ENCODE data around the gene DDAH2.

Gene DDAH2, protein sequence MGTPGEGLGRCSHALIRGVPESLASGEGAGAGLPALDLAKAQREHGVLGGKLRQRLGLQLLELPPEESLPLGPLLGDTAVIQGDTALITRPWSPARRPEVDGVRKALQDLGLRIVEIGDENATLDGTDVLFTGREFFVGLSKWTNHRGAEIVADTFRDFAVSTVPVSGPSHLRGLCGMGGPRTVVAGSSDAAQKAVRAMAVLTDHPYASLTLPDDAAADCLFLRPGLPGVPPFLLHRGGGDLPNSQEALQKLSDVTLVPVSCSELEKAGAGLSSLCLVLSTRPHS

DNA sequence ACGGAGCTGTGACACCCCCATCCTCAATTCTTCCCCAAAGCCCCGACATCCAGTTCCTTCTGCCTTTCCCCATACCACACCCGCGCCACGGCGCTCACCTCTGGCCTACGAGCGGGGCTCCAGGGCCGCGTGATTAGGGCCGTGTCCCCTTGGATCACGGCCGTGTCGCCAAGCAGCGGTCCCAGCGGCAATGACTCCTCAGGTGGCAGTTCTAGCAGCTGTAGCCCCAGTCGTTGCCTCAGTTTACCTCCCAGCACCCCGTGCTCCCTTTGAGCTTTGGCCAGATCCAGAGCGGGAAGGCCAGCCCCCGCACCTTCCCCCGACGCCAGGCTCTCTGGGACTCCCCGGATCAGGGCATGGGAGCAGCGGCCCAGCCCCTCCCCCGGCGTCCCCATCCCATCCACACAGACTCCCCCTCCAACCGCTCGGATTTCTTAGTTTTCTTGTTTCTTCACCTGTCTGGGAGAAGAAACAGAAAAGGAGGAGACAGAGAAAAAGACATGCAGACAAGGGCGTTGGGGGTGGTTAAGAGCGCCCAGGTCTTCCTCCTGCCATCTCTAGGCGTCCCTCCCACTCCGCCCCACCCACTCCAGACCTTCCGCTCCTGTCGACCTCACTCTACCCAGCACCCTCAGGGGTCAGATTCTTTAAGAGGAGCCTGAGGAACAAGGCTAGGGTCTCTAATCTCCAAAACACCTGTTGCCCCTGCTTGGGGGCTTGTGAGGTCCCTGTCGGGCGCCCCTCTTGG, at the start of gene DDAH2:
Gene DDAH2 (minus strand): TSS at position 533 of the 748 bp plus-strand sequence. CDS start 138 bp downstream, at position 395.
- DNase-seq (ENCODE audit: low spot score) = no peak

DNA sequence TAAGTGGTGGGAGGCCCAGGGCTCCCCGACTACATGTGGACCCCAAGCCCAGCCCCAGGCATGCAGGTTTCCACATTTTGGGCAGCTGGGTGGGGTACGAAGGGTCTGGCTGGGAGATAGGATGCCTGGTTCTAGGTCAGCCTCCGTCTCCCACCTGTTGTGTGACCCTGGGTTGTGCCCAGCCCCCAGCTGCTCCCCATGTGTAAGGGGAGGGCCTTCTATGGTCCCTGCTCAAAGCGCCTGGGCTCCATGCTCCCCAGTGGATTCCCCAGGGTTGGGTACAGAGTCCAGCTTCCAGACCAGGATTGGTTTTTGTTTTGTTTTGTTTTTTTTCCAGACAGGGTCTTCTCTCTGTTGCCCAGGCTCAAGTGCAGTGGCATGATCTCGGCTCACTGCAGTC, 49.1 kb upstream of the DDAH2 start:
- DNase-seq (ENCODE audit: low spot score) = no peak

DNA sequence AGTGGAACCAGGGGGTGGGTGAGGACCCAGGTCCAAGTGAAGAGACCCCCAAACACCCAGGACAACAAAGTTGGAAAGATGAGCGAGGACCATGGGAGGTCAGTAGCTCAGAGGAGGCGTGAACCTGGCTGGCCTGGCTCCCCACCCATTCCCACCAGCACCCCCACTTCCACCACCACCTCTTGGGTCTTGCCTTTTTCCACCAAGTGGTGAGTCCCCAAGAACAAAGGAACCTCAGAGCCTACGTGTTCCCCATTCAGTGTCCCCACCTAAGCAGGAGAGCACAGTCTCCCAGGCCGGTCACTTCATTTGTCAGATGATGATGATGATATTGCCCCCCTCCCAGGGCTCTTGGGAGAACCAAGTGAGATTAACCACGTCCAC, 48.6 kb upstream of the DDAH2 start:
- no peak for DNase-seq (ENCODE audit: low spot score)

DNA sequence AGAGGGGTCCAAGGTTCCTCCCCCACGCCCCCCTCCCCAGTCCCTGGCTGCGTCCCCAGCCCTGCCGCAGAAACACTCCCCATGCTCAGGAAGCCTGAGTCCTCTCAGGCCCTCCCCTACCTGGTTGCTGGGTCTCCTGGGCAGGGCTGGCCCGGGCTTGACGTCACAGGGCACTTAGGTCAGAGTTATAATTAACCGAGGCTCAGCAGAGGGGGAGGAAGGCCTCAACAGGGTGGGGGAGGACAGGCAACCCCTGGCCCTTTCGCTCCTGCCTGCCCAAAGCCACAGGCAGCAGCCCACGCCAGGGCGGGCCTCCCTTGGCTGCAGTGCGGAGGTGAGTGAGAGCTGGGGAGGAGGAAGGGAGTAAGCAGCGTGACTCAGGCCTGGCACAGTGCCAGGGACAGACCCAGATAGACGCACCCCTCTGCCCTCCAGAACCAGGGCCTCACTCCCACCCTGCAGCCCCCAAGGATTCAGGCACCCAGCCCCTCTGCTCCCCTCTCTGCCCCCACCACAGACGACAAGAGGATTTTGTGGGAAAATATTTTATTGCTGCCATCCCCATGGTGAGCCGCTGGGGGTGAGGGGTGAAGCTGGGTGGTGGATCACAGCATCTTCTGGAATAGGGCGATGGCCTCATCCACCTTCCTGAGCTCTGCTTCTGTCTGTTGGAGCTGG, 48.0 kb upstream of the DDAH2 start, which contains the start of gene VWA7:
Gene VWA7 (minus strand): TSS at position 340 of the 678 bp plus-strand sequence. CDS start 549 bp downstream, outside the sequence.
- DNase-seq (ENCODE audit: low spot score) = peak; percentile 69

DNA sequence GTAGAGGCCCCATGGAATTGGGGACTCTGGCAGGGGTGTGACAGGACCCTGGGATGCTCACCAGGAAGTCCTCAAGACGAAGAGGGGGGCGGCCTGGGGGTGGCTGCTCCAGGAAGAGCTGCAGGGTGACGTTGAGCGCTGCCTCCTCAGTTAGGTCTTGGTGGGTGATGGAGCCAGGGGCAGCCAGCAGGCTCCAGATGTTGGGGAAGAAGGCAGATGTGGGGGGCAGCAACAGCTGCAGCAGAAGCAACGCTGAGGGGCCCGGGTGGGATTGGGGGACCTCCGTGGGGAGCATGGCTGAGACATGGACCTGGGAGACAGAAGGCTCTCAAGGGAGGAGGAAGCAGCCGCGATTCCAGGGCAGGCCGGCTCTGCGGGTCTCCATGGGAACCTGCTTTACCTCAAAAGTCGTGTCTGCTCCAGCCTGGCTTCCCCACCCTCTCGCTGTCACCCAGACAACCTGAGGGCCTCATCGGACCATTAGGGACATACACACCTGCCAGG, 47.4 kb upstream of the DDAH2 start:
- peak; percentile 11 for DNase-seq (ENCODE audit: low spot score)

DNA sequence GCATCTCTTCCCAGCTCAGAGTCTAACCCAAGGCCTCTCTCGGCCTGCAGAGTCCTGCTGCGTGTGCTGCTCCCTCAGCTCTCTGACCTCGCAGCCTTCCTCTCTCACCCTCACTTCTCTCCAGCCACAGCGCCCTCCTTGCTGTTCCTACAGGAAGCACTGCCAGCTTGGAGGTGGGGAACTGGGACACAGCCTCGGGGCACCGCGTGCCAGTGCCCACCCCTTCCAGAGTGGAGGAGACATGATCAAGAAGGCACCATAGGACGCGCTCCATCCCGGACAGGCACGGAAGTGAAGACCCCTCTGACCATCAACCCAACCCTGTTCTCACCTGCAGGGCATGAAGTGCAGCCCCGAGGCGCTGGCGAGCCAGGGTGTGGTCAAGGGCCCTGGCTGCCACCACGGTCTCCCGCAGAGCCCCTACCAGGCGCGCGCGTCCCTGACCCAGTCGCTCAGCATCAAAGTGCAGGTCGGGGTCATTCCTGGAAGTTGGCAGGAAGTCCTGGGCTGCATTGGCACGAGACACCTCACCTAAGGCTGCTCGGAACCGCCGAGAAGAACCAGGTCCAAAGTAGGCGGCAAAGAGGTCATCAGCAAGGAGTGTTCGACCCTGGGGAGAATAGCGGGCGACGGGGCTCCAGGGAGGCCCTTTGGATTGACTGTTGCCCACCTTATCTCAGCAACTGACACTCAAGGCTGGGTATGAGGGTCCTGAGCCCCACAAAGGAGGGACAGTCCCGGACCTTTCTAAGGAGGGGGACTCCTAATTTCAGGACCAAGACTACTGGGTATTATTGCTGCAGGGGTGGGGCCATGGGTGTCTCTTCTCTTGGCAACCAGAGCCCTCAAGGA, 46.8 kb upstream of the DDAH2 start:
- no peak for DNase-seq (ENCODE audit: low spot score)

DNA sequence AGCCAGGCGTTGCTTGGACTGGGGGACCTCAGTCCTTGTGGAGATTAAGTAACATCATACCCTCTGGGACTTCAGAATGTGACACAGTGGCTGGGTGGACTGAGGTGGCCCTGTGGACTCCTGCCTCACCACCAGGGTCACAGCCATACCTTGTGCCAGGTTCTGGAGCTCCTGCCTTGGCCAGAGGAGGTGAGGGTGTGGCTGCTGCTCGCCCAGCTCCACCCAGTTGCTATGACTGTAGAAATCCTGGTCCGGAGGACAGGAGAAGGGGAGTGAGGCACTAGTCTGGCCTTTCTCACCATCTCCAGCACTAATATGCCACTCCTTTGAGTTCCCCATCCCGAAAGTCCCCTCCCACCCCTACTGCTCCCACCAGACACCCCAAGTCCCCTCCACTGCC, 46.1 kb upstream of the DDAH2 start:
- DNase-seq (ENCODE audit: low spot score) = no peak

DNA sequence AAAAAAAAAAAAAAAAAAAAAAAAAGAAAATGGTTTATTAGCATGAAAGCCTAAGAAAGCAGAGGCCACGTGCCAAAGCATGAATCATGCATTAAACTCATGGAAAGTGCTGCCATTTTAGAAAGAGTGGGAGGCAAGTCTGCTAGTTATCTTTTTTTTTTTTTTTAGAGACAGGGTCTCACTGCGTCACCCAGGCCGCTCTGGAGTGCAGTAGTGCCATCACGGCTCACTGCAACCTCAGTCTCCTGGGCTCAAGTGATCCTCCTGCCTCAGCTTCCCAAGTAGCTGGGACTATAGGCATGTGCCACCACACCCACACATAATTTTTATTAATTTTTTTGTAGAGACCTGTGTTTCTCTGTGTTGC, 42.9 kb upstream of the DDAH2 start:
- no peak for DNase-seq (ENCODE audit: low spot score)

DNA sequence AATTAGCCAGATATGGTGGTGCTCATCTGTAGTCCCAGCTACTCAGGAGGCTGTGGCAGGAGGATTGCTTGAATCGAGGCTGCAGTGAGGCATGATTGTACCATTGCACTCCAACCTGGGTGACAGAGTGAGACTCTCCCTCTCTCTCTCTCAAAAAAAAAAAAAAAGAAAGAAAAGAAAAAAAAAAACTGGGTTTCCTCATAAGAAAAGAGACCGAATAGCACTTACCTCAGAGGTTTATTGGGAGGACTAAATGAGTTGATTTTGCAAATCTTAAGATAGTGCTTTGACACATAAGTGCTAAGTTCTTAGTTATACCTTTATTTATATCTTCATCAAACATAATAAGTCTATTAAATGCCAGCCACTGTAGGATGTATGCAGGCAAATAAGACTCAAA, 41.8 kb upstream of the DDAH2 start:
- no peak for DNase-seq (ENCODE audit: low spot score)

DNA sequence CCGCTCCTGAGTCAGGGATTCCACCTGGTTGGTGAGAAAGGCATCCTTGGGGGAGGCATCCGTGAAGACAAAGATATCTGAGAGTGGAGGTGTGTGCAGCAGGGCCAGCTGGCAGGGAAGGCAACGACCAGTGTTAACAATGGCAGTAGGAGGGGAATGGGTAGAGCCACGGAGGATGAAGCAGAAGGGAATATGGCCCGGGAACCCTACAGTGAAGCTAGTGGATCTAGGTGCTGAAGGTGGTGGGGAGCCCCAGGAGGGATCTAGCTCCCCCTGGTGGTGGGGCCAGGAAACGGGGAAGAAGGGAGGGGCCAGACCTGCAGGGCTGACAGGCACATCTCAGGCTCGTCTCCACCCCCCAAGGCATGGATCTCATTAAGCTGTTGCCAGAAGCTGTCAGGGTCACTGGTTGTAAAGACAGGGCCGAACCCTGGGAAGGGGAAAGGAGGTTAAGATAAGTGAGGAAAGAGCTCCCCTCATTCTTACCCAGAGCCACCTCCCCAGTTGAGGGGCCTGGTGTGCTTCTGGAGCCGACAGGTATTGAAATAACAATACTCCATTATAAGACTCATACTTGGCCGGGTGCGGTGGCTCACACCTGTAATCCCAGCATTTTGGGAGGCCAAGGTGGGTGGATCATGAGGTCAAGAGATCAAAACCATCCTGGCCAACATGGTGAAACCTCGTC, 40.7 kb upstream of the DDAH2 start:
- DNase-seq (ENCODE audit: low spot score) = peak; percentile 89

DNA sequence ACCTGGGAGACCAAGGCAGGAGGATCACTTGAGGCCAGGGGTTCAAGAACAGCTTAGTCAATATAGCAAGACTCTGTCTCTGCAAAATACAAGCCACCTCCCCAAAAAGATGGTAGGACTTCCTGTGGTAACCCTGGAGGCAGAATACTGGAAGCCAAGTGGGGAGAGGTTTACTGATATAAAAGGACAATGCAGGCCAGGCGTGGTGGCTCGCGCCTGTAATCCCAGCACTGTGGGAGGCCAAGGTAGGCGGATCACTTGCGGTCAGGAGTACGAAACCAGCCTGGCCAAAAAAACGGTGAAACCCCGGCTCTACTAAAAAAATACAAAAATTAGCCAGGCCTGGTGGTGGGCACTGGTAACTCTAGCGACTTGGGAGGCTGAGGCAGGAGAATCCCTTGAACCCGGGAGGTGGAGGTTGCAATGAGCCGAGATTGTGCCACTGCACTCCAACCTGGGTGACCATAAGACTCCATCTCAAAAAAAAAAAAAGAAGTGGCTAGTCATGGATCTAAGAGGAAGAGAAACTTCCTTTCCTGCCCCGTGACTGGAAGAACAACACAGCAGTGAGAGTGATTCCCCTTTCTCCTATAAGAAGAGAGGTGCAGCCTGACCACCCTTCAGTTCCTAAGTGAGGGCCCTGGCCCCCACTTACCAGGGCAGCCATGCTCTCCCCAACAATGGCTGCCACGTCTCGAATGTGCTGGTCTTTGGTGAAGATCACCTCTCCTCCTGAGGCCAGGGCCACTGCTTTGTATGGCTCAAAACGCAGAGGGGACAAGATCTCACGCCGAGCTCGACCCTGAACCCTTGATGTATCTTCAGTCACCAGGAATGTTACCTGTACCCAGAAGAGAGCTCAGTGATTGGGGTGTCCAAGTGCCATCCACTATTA, 39.5 kb upstream of the DDAH2 start:
- no peak for DNase-seq (ENCODE audit: low spot score)

DNA sequence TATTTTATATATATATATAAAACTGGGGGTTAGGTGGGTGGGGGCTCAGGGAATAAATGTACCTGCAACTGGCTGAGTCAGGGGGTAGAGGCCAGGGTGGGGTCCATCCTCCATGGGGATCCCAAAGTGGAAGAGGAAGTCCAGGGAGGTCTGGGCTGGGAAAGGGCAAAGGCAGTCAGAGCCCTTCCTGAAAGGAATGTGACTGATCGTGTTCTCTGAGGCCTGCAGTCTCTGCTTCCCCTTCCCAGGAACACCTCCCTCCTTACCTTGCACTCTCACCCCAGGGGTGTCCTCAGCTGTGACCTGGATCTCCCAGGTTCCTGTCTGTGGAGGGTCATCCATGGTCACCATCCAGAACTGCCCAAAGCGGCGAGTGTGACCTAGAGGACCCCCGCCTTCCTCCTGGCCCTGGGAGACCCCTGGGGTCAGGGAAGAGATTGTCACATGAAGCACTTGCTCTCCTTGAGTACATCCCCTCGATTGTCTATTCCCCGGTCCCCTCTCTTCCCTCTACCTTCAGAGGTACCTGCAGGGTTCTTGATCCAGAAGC, 38.1 kb upstream of the DDAH2 start:
- no peak for DNase-seq (ENCODE audit: low spot score)

DNA sequence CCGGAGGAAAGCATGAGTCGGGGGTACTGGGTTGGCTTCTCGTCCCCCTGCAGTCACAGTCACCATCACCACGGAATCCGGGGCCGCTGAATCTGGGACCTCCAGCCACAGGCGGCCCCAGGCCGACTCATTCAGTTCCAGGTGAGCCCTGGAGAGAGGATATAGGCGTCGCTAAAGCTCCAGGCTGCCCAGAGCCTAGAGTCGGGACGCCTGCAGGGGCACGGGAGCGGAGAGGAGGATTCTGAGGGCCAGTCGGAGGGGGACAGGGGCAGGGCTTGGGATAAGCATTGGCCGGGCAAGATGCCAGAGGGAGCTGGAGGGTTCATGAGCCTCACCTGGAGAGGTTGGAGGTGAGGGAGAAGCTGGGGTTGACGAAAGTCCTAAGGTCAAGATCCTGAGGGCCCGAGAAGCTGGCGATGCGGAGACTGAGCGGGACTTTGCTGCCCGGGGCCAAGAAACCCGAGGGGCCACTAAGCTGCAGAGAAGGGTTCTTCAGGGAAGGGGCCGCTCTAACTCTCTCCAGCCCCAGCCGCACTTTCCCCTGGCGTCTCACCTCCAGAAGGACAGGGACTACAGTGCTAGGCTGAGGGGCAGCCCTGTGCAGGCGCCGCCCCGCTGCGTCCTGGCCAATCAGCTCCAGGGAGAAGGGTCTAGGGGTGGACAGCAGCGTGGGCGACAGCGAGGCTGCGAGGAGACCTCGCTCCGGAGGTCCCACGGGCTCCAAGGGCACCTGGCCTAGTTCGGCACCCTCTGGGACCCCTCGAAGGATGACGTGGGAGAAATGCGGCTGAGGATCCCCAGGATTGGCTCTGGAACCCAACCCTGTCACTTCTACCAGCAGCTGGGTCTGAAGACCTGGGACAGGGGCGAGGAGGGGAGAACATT, 37.1 kb upstream of the DDAH2 start:
- DNase-seq (ENCODE audit: low spot score) = no peak

DNA sequence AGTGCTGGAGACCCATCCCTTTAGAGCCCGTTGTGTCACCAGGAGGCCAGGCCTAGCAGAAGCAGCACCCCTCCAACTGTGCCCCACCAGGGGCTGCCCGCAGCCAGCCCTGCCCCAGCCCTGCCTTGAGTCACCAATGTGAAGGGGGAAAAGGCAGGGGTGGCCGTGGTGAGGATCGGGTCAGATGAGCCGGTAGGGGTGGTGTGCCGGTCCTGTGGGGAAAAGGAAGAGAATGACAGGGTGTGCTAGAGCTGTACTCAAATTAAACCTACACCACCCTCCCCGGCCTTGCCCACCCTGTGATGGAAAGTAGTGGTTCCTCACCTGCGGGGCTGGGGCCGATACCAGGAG, 36.4 kb upstream of the DDAH2 start:
- DNase-seq (ENCODE audit: low spot score) = no peak

DNA sequence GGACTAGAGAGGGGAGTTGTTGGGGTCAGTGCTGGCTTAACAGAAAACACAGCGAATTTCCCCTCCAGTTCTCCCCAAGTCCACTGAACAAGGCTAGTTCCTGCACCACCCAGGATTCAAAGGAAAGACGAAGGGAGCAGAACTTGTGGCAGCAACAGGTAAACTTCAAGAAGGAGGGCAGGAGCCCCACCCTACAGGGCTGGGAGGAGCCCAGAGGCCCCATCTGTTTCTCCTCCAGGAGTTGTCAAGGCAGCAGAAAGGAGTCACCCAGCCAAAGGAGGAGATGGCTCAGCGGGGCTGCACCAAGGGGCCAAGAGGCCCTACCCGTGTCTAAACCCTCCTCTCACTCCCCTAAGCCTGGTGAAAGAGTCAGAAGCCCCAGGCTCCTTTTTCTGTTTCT, 35.1 kb upstream of the DDAH2 start:
- DNase-seq (ENCODE audit: low spot score) = no peak

DNA sequence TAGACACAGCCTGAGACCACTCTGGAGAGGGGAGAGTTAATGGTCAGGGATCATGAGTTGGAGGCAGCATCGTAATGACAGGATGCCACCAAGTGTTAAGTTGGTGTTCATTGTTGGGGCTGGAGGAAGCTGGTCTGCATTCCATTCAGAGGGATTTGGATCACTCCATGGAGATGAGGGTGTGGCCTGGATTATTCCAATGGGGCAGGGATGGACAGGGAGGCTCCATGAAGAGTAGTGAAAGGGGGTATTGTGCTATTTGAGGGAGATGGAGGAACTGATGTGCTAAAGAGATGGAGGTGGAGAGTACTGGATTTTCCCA, 34.5 kb upstream of the DDAH2 start:
- no peak for DNase-seq (ENCODE audit: low spot score)

DNA sequence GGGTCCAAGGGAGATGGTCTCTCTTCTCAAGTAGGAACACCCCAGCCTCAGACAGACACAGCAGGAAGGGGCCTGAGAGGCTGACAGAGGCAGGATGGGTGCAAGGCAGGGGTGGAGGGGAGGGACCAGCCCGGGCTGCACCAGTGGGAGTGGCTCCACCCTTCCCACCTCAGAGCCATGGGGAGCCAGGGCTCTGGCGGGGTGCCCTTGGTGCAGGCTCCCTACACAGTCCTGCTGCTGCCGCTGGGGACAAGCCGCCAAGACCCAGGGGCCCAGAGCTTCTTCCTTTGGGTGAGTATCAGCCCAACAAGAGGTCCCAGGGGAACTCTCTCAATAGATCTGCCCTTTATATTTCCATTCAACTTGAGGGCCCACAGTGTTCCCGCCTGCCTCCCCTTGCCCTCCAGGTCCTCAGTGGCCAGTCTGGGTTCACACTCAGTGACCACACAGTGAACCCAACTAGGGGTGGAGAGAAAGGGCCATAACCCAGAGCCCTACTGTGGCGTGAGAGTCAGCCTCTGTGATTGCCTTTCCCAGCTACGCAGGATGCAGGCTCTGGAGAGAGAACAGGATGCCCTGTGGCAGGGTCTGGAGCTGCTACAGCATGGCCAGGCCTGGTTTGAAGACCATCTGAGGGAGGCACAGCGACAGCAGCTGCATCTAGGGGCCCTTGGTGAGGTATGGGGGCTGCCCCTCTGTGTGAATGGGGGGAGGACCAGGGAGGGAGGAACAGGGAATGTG, 33.9 kb upstream of the DDAH2 start:
- no peak for DNase-seq (ENCODE audit: low spot score)

DNA sequence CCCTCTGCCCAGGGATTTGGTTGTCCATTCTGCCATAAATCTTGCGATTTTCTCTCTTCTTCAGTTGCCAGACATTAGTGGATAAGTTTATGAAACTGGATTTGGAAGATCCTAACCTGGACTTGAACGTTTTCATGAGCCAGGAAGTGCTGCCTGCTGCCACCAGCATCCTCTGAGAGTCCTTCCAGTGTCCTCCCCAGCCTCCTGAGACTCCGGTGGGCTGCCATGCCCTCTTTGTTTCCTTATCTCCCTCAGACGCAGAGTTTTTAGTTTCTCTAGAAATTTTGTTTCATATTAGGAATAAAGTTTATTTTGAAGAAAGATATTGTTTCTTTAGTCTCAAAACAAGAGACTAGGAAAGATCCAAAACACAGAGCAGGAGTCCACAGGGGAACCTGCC, 33.3 kb upstream of the DDAH2 start, which contains the start of gene SAPCD1:
Gene SAPCD1 (plus strand): TSS at position 301 of the 400 bp plus-strand sequence. CDS start 399 bp downstream, outside the sequence.
- no peak for DNase-seq (ENCODE audit: low spot score)

Data from activated CD4-positive, alpha-beta T cell treated with anti-CD3 and anti-CD28 coated beads, Interleukin-2, Interleukin-4, amounts not matched to agents 100 ng/mL and 50 ng/mL, durations not matched to agents 16 hours and 8 hours (primary cell).